B cell (primary cell): ENCODE results near the gene AKIRIN1.

ENCODE experiments used
- EZH2 ChIP-seq: IDR thresholded peaks from 2 replicates; pipeline ENCODE4 v1.6.1; 2012; ENCODE audit warnings: borderline replicate concordance, low read depth, mild to moderate bottlenecking, moderate library complexity, low read length; ENCODE audit not compliant: insufficient read depth, poor library complexity, severe bottlenecking
- TF ChIP-seq, protein P1 (sequence below): fragments of 200-600 bp; IDR thresholded peaks from one replicate; pipeline ENCODE4 v1.8.0; 2022; ENCODE audit warnings: antibody characterized with exemption, mild to moderate bottlenecking

DNA sequence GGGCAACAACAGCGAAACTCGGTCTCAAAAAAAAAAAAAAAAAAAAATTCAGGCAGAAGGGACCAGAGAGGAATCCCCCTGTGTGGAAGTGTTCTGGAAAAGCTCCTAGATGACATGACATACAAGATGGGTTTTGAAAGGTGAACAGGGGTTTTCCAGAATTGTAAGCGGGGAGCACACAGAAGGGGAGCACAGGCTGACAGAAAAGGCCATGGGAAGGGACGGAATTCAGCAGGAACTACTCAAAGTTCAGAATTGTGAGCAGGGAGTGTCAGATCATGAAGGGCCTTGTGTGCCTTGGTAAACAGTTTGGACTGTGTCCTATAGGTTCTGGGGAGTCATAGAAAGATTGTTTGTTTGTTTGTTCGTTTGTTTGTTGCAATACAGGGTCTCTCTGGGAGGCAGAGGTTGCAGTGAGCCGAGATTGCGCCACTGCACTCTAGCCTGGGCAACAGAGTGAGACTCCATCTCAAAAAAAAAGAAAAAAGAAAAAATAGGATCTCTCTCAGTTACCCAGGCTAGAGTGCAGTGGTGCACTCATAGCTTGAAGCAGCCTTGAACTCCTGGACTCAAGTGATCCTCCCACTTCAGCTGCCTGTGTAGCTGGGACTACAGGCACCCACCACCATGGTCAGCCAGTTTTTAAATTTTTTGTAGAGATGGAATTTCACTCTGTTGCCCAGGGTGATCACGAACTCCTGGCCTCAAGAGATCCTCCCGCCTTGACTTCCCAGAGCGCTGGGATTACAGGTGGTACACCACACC, 48.2 kb upstream of the AKIRIN1 start:
- TF ChIP-seq, protein P1, sequence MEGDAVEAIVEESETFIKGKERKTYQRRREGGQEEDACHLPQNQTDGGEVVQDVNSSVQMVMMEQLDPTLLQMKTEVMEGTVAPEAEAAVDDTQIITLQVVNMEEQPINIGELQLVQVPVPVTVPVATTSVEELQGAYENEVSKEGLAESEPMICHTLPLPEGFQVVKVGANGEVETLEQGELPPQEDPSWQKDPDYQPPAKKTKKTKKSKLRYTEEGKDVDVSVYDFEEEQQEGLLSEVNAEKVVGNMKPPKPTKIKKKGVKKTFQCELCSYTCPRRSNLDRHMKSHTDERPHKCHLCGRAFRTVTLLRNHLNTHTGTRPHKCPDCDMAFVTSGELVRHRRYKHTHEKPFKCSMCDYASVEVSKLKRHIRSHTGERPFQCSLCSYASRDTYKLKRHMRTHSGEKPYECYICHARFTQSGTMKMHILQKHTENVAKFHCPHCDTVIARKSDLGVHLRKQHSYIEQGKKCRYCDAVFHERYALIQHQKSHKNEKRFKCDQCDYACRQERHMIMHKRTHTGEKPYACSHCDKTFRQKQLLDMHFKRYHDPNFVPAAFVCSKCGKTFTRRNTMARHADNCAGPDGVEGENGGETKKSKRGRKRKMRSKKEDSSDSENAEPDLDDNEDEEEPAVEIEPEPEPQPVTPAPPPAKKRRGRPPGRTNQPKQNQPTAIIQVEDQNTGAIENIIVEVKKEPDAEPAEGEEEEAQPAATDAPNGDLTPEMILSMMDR = no peak
- no peak for TF ChIP-seq EZH2
